HG03432 (cell line): Measurements from ENCODE around the gene CPEB2.

ENCODE experiments used
- ATAC-seq: cut with Tn5 transposase; IDR thresholded peaks from one replicate; pipeline ENCODE4 v1.9.1; 2021; ENCODE audit warnings: mild to moderate bottlenecking, moderate library complexity; ENCODE audit not compliant: unreplicated experiment

The CPEB2 gene

GRCh38 chr4:15001869-15002658, at the start of gene CPEB2:
Gene CPEB2 (plus strand): TSS chr4:15002481. CDS start chr4:15002674, 193 bp downstream.
- peak; percentile 67 for ATAC-seq

GRCh38 chr4:14958436-14958835, 43.8 kb upstream of the CPEB2 start:
- no peak for ATAC-seq

GRCh38 chr4:14961292-14961691, 41.0 kb upstream of the CPEB2 start:
- ATAC-seq = no peak

GRCh38 chr4:14965071-14965470, 37.2 kb upstream of the CPEB2 start:
- no peak for ATAC-seq

GRCh38 chr4:14967982-14968381, 34.3 kb upstream of the CPEB2 start:
- no peak for ATAC-seq

GRCh38 chr4:14977830-14978229, 24.5 kb upstream of the CPEB2 start:
- ATAC-seq = no peak

- no peak for ATAC-seq
Observed at GRCh38 chr4:14984448-14984847, 17.8 kb upstream of the CPEB2 start.

- ATAC-seq = no peak
Observed at GRCh38 chr4:14985161-14985560, 17.1 kb upstream of the CPEB2 start.

GRCh38 chr4:14985843-14986242, 16.4 kb upstream of the CPEB2 start:
- no peak for ATAC-seq

- ATAC-seq = no peak
Observed at GRCh38 chr4:14987054-14987453, 15.2 kb upstream of the CPEB2 start.

GRCh38 chr4:14990484-14990883, 11.8 kb upstream of the CPEB2 start:
- ATAC-seq = no peak

GRCh38 chr4:14994242-14994641, 8.0 kb upstream of the CPEB2 start:
- no peak for ATAC-seq

GRCh38 chr4:15001248-15001868, 923 bp upstream of the CPEB2 start:
- peak; percentile 15 for ATAC-seq

- ATAC-seq = peak; percentile 27
Observed at GRCh38 chr4:15002659-15003400, 549 bp downstream of the CPEB2 start.

GRCh38 chr4:15003401-15003890, 1.2 kb downstream of the CPEB2 start:
- peak; percentile 15 for ATAC-seq

GRCh38 chr4:15003891-15004738, 1.8 kb downstream of the CPEB2 start:
- peak; percentile 0 for ATAC-seq

- no peak for ATAC-seq
Observed at GRCh38 chr4:15004739-15005301, 2.5 kb downstream of the CPEB2 start.

GRCh38 chr4:15005474-15006115, 3.3 kb downstream of the CPEB2 start:
- no peak for ATAC-seq

GRCh38 chr4:15006416-15007024, 4.2 kb downstream of the CPEB2 start:
- ATAC-seq = no peak
